ENCODE measurements around the gene SSPN.

SSPN gene

DNA sequence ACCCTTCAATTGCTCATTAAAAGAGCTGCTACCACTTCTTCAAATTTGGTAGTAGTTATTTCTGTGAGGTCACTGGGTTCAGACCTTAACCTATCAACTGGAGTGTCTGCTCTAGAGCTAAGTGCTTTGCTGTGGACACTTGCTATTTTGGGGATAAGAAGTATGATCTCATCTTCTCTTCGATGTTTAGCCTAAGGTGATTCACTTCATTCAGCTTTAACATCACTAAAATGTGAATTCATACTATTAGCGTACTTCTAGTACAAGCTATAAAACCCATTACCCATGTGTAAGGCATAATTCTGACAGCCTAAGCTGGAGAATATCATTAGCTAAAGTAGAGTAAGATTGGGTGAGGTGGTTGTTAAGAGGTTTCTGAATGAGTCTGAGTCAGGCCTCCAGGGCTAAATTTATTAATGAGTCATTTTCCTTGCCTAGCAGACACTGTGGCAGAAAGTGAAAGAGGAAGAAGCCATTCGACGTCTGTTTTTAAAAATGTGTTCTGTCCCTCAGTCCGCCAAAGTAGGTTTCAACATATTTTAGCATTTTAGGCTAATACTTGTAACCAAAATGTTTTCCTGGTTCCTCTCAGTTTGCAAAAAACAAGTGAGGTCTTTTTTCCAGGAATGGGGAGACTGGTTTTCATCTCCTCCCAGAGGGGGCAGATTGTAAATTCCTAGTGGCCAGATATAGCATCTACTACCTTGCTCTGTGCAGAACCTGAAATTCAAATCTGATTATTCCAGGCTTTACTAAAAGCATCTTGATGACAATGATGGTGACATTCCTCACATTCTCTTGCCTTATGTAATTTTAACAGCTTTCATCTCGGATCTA, 103.6 kb downstream of the SSPN start:
- Histone ChIP-seq H3K4me1 (ENCODE audit: insufficient read depth, low read length) (no peaks in the 10 kb centered on the region), H3K79me2 (ENCODE audit: insufficient read depth, low read length) (no peaks in the 10 kb centered on the region), H3K36me3 (ENCODE audit: insufficient read depth, low read length) (no peaks in the 10 kb centered on the region), H3K27ac (ENCODE audit: low read length) (no peak overlapping the region), H4K20me1 (ENCODE audit: insufficient read depth, low read length) (no peaks in the 10 kb centered on the region), H3K4me2 (ENCODE audit: insufficient read depth, low read length) (no peak overlapping the region), H2AFZ (ENCODE audit: low read depth, low read length) (no peak overlapping the region), H3K27me3 (ENCODE audit: insufficient read depth, low read length, poor library complexity) (no peaks in the 10 kb centered on the region), H3K9ac (ENCODE audit: low read depth, low read length) (no peak overlapping the region), H3K4me3 (ENCODE audit: low read depth in 1 of 2, low read length in 2 of 2) (no peak overlapping the region), H3K9me3 (ENCODE audit: insufficient read depth, low read length, severe bottlenecking) (no peaks in the 10 kb centered on the region)
- TF ChIP-seq EZH2 (IDR thresholded peaks at IDR 0.05; ENCODE audit: borderline replicate concordance, low read depth, low read length, severe bottlenecking) (no peak), CTCF (IDR thresholded peaks at IDR 0.05; ENCODE audit: borderline replicate concordance, extremely low read depth, low read length, poor library complexity, severe bottlenecking) (no peak)
- ATAC-seq (ENCODE audit: insufficient read depth, low read depth) (no peak), DNase-seq (no peak)

GRCh38 chr12:26299751-26300150, 104.4 kb downstream of the SSPN start:
- no peaks in the 10 kb centered on the region for H4K20me1 ChIP-seq (ENCODE audit: insufficient read depth, low read length)
- no peaks in the 10 kb centered on the region for H3K4me1 ChIP-seq (ENCODE audit: insufficient read depth, low read length)
- H3K36me3 ChIP-seq (ENCODE audit: insufficient read depth, low read length), result no peaks in the 10 kb centered on the region
- DNase-seq, result no peak
- ATAC-seq (ENCODE audit: insufficient read depth, low read depth), result no peak
- TF ChIP-seq CTCF (IDR thresholded peaks at IDR 0.05; ENCODE audit: borderline replicate concordance, extremely low read depth, low read length, poor library complexity, severe bottlenecking) (no peak), EZH2 (IDR thresholded peaks at IDR 0.05; ENCODE audit: borderline replicate concordance, low read depth, low read length, severe bottlenecking) (no peak)
- no peak overlapping the region for H3K4me3 ChIP-seq (ENCODE audit: low read depth in 1 of 2, low read length in 2 of 2)
- H3K4me2 ChIP-seq (ENCODE audit: insufficient read depth, low read length), result no peak overlapping the region
- no peak overlapping the region for H3K27ac ChIP-seq (ENCODE audit: low read length)
- no peak overlapping the region for H3K9ac ChIP-seq (ENCODE audit: low read depth, low read length)
- H3K79me2 ChIP-seq (ENCODE audit: insufficient read depth, low read length), result no peaks in the 10 kb centered on the region
- H3K27me3 ChIP-seq (ENCODE audit: insufficient read depth, low read length, poor library complexity), result no peaks in the 10 kb centered on the region
- no peaks in the 10 kb centered on the region for H3K9me3 ChIP-seq (ENCODE audit: insufficient read depth, low read length, severe bottlenecking)
- H2AFZ ChIP-seq (ENCODE audit: low read depth, low read length), result no peak overlapping the region
